ENCODE measurements around the gene MEX3C. TPM values are rescaled to one million over a fixed set of nuclear protein-coding genes. Genes with fewer than 3 reads are reported as not detected.

The MEX3C gene
- total RNA-seq, 1 donor from 2014 or later, result 94.7 TPM

DNA sequence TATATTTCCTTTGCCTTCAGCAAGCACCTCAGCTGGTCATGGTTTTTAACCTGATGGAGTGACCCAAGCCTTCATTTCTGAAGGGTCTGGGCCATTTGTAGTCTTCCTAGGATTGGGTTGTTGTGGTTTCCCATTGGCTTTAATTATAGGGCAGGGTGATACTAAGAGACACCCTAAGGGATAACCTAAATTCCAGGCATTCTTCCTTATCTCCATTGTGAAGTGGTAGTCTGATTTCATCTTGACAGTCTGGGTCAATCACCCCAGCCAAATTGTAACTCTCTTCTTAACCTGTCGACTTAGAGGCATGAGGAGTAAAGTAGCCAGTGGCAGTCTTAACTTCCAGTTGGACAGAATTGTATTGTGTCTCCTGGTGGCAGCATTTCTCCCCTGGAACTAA lies 30.2 kb upstream of the MEX3C start:
- no peak overlapping the region for H3K27ac ChIP-seq
- H4K20me1 ChIP-seq (ENCODE audit: low read depth), result no peaks in the 10 kb centered on the region
- Mint-ChIP-seq H3K4me1 (peaks cover 4% of the 10 kb centered on the region), H3K4me3 (no peak overlapping the region), H3K36me3 (no peaks in the 10 kb centered on the region), H3K9me3 (peaks cover 2% of the 10 kb centered on the region), H3K27ac (no peak overlapping the region), H3K27me3 (ENCODE audit: insufficient read depth, low read depth) (peaks cover 5% of the 10 kb centered on the region)
- H3K9me3 ChIP-seq (ENCODE audit: low read depth), result no peaks in the 10 kb centered on the region
- H3K27me3 ChIP-seq, result no peaks in the 10 kb centered on the region
- no peak overlapping the region for H3K9ac ChIP-seq
- H3K4me2 ChIP-seq, result no peak overlapping the region
- H3K4me3 ChIP-seq, result no peak overlapping the region
- no peak overlapping the region for H2AFZ ChIP-seq (replicated peaks)
- TF ChIP-seq, protein P1, sequence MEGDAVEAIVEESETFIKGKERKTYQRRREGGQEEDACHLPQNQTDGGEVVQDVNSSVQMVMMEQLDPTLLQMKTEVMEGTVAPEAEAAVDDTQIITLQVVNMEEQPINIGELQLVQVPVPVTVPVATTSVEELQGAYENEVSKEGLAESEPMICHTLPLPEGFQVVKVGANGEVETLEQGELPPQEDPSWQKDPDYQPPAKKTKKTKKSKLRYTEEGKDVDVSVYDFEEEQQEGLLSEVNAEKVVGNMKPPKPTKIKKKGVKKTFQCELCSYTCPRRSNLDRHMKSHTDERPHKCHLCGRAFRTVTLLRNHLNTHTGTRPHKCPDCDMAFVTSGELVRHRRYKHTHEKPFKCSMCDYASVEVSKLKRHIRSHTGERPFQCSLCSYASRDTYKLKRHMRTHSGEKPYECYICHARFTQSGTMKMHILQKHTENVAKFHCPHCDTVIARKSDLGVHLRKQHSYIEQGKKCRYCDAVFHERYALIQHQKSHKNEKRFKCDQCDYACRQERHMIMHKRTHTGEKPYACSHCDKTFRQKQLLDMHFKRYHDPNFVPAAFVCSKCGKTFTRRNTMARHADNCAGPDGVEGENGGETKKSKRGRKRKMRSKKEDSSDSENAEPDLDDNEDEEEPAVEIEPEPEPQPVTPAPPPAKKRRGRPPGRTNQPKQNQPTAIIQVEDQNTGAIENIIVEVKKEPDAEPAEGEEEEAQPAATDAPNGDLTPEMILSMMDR (IDR thresholded peaks at IDR 0.05), result no peak
- TF ChIP-seq EZH2phosphoT487 (IDR thresholded peaks at IDR 0.05) (no peak), EZH2 (IDR thresholded peaks at IDR 0.05) (no peak)
- H3K36me3 ChIP-seq, result no peaks in the 10 kb centered on the region
- no peaks in the 10 kb centered on the region for H3K4me1 ChIP-seq
- no peaks in the 10 kb centered on the region for H3K79me2 ChIP-seq (ENCODE audit: low read depth)
- no peak for DNase-seq (ENCODE audit: low spot score)
- H3F3A ChIP-seq (ENCODE audit: low read depth), result no peaks in the 10 kb centered on the region

DNA sequence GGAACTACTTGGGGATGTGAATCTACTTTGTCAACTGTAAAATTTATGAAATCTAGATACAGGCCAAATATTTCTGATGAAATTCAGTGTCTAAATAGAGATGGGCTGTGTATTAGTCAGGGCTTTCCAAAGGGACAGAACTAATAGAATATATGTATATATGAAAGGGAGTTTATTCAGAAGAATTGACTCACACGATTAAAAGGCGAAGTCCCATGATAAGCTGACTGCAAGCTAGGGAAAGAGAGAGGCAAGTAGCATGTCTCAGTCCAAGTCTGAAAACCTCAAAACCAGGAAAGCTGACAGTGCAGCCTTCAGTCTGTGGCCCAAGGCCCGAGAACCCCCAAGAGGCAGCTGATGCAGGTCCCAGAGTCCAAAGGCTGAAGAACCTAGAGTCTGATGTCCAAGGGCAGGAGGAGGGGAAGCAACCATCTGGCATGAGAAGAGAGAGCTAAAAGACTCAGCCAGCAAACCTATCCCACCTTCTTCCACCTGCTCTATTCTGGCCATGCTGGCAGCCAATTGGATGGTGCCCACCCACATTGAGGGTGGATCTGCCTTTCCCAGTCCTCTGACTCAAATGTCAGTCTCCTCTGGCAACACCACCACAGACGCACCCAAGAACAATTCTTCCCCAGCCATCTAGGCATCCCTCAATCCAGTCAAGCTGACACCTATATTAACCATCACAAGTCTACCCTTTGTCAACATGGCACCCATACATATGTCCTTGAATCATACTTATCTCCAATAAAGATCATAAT lies 29.3 kb upstream of the MEX3C start:
- Histone ChIP-seq H3F3A (ENCODE audit: low read depth) (no peaks in the 10 kb centered on the region), H3K4me3 (no peak overlapping the region), H3K4me2 (no peak overlapping the region), H3K4me1 (no peaks in the 10 kb centered on the region), H2AFZ (replicated peaks) (no peak overlapping the region), H3K27ac (no peak overlapping the region), H3K27me3 (no peaks in the 10 kb centered on the region), H4K20me1 (ENCODE audit: low read depth) (no peaks in the 10 kb centered on the region), H3K9me3 (ENCODE audit: low read depth) (no peaks in the 10 kb centered on the region), H3K36me3 (no peaks in the 10 kb centered on the region), H3K9ac (no peak overlapping the region), H3K79me2 (ENCODE audit: low read depth) (no peaks in the 10 kb centered on the region)
- TF ChIP-seq, protein P1 (IDR thresholded peaks at IDR 0.05), result no peak
- TF ChIP-seq EZH2 (IDR thresholded peaks at IDR 0.05) (no peak), EZH2phosphoT487 (IDR thresholded peaks at IDR 0.05) (no peak)
- Mint-ChIP-seq H3K4me3 (no peak overlapping the region), H3K9me3 (peaks cover 4% of the 10 kb centered on the region), H3K27ac (no peak overlapping the region), H3K4me1 (peaks cover 4% of the 10 kb centered on the region), H3K27me3 (ENCODE audit: insufficient read depth, low read depth) (peaks cover 3% of the 10 kb centered on the region), H3K36me3 (no peaks in the 10 kb centered on the region)
- no peak for DNase-seq (ENCODE audit: low spot score)

DNA sequence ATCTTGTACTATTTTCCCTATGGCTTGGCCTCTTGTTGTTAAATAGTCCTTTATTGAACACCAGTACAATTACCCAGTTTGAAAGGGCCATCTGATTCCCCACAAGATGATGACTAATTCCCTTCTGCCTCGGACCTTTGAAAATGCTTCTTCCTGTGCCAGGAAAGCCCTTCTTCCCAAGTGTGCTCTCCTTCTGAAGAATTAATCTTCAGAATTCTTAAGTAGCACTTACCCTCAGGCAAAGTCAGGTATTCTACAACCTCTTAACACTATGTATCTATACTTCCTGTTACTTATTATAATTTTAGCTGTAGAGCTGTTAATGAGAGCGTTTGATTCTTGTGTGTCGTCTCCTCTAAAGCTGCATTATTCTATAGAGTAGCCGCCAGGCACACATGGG lies 28.6 kb upstream of the MEX3C start:
- Mint-ChIP-seq H3K27ac (no peak overlapping the region), H3K27me3 (ENCODE audit: insufficient read depth, low read depth) (peaks cover 2% of the 10 kb centered on the region), H3K36me3 (no peaks in the 10 kb centered on the region), H3K9me3 (peaks cover 4% of the 10 kb centered on the region), H3K4me1 (peaks cover 4% of the 10 kb centered on the region), H3K4me3 (no peak overlapping the region)
- Histone ChIP-seq H4K20me1 (ENCODE audit: low read depth) (no peaks in the 10 kb centered on the region), H3K4me2 (no peak overlapping the region), H3K36me3 (no peaks in the 10 kb centered on the region), H3K79me2 (ENCODE audit: low read depth) (no peaks in the 10 kb centered on the region), H3K9me3 (ENCODE audit: low read depth) (no peaks in the 10 kb centered on the region), H3K4me1 (no peaks in the 10 kb centered on the region), H3K27ac (no peak overlapping the region), H2AFZ (replicated peaks) (no peak overlapping the region), H3K9ac (no peak overlapping the region), H3K4me3 (no peak overlapping the region), H3K27me3 (no peaks in the 10 kb centered on the region), H3F3A (ENCODE audit: low read depth) (no peaks in the 10 kb centered on the region)
- TF ChIP-seq EZH2 (IDR thresholded peaks at IDR 0.05) (no peak), EZH2phosphoT487 (IDR thresholded peaks at IDR 0.05) (no peak)
- DNase-seq (ENCODE audit: low spot score), result no peak

DNA sequence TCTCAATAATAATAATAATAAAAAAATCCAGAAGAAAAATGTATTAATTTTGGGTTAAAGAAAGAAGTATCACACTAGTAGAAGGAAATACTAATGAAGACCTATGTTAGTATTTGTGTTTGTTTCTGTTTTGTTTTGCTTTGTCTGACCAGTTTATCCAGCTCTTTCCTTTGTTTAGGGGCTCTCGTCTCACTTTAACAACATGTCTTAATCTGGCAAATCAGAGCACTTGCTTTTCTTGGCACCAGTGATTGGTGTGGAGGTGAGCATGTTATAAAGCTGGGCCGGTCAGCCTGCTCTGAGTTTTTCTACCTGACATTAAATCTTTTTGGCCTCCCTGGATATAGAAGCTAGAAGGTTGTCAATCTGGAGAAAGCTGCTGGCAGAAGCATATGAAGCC lies 15.1 kb upstream of the MEX3C start:
- Mint-ChIP-seq H3K9me3 (no peaks in the 10 kb centered on the region), H3K4me3 (no peak overlapping the region), H3K27me3 (ENCODE audit: insufficient read depth, low read depth) (peaks cover 3% of the 10 kb centered on the region), H3K36me3 (no peaks in the 10 kb centered on the region), H3K4me1 (no peaks in the 10 kb centered on the region), H3K27ac (no peak overlapping the region)
- H3K4me3 ChIP-seq, result no peak overlapping the region
- H3F3A ChIP-seq (ENCODE audit: low read depth), result no peaks in the 10 kb centered on the region
- TF ChIP-seq, protein P1 (IDR thresholded peaks at IDR 0.05), result no peak
- TF ChIP-seq EZH2 (IDR thresholded peaks at IDR 0.05) (no peak), EZH2phosphoT487 (IDR thresholded peaks at IDR 0.05) (no peak)
- no peaks in the 10 kb centered on the region for H4K20me1 ChIP-seq (ENCODE audit: low read depth)
- H3K36me3 ChIP-seq, result no peaks in the 10 kb centered on the region
- no peak overlapping the region for H3K9ac ChIP-seq
- no peak for DNase-seq (ENCODE audit: low spot score)
- peaks cover 10% of the 10 kb centered on the region for H3K4me1 ChIP-seq
- H3K9me3 ChIP-seq (ENCODE audit: low read depth), result no peaks in the 10 kb centered on the region
- no peak overlapping the region for H3K4me2 ChIP-seq
- no peaks in the 10 kb centered on the region for H3K27me3 ChIP-seq
- H2AFZ ChIP-seq (replicated peaks), result no peak overlapping the region
- H3K27ac ChIP-seq, result no peak overlapping the region
- H3K79me2 ChIP-seq (ENCODE audit: low read depth), result no peaks in the 10 kb centered on the region
